ENCODE results near the gene ZFP36L2. TPM values are rescaled to one million over a fixed set of nuclear protein-coding genes. Genes with fewer than 3 reads are reported as not detected.

Gene ZFP36L2
- total and polyA plus RNA-seq, 10 of the 15 experiments (the other 5 are each of a cell fraction or from before 2014, with no cell fraction given), result 4.3 to 64.9 (median 19.5) TPM

DNA sequence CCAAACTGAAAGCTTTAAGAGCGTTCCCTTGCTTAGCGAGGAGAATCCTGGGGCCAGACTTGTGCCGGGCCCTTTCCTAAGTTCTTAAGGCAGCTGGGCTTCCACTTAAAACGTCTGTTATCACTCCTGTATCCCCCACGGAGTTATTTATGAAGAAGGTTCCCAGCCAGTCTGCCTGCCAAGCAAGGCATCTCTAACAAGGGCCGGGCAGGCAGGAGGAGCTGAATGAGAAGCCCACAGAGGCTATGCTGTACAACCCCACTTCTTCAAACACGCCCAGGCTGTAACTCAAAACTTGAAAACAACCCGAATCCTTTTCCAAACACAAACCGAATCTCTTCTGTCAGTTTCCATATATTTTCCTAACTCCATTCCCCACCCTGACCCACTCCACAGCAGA lies 39.0 kb upstream of the ZFP36L2 start:
- Histone ChIP-seq H3K27ac (ENCODE audit: control insufficient read depth, insufficient read depth) (no peak overlapping the region), H3K9ac (ENCODE audit: control insufficient read depth, insufficient read depth, low read length) (no peak overlapping the region), H3K4me3 (no peak overlapping the region), H3K79me2 (ENCODE audit: control insufficient read depth, insufficient read depth, low read length) (no peaks in the 10 kb centered on the region), H3K4me2 (ENCODE audit: control insufficient read depth, insufficient read depth) (no peak overlapping the region), H3K36me3 (ENCODE audit: control insufficient read depth in 2 of 2, insufficient read depth in 2 of 2, low read length in 1 of 2) (peaks cover 0 to 1% of the 10 kb centered on the region in 2 experiments; a peak in 2 of 4 replicates), H3K9me3 (replicated peaks; ENCODE audit: control insufficient read depth, insufficient read depth, low read length) (no peaks in the 10 kb centered on the region), H2AFZ (ENCODE audit: control insufficient read depth, low read depth, low read length) (no peak overlapping the region), H3K27me3 (replicated peaks in 1 of 2; ENCODE audit: control insufficient read depth in 2 of 2, insufficient read depth in 2 of 2, low read length in 1 of 2) (no peaks in the 10 kb centered on the region), H4K20me1 (ENCODE audit: control insufficient read depth, insufficient read depth) (no peaks in the 10 kb centered on the region), H3K4me1 (ENCODE audit: control insufficient read depth, insufficient read depth, low read length) (no peaks in the 10 kb centered on the region; the same call in 1 of the 2 replicates)
- 85% methylated on average over 9 of the region's 9 CpGs for WGBS (ENCODE audit: insufficient coverage, insufficient replicate concordance, low lambda C conversion rate, missing lambda C conversion rate)
- ChIA-PET SMC1A (ENCODE audit: uncharacterized antibody, unreplicated experiment) (interaction anchor here (1.3 kb wide), 1 partner anchor 405 kb away, joined by 3 read pairs; no protein-coding TSS in a partner anchor), POLR2A (no interaction called here), CTCF (no interaction called here), RAD21 (ENCODE audit: unreplicated experiment) (interaction anchor here (1.1 to 1.4 kb wide), 2 partner anchors 138 to 219 kb away, joined by 3 to 4 read pairs; no protein-coding TSS in a partner anchor)
- intact Hi-C loops (cut with micrococcal nuclease; ENCODE audit: unreplicated experiment) (no loop called here), in situ Hi-C loops (cut with MboI) (no loop called here)
- DNase-seq (ENCODE audit: low read depth, low spot score) (no peak), ATAC-seq (no peak), FAIRE-seq (no peak)
- no TSS peak for BruUV-seq (replicated peaks)
- no peak for TF ChIP-seq EGR1 (IDR thresholded peaks at IDR 0.05; ENCODE audit: borderline replicate concordance in 1 of 2, low read depth in 2 of 2, low read length in 2 of 2)
- TF ChIP-seq, protein P1, sequence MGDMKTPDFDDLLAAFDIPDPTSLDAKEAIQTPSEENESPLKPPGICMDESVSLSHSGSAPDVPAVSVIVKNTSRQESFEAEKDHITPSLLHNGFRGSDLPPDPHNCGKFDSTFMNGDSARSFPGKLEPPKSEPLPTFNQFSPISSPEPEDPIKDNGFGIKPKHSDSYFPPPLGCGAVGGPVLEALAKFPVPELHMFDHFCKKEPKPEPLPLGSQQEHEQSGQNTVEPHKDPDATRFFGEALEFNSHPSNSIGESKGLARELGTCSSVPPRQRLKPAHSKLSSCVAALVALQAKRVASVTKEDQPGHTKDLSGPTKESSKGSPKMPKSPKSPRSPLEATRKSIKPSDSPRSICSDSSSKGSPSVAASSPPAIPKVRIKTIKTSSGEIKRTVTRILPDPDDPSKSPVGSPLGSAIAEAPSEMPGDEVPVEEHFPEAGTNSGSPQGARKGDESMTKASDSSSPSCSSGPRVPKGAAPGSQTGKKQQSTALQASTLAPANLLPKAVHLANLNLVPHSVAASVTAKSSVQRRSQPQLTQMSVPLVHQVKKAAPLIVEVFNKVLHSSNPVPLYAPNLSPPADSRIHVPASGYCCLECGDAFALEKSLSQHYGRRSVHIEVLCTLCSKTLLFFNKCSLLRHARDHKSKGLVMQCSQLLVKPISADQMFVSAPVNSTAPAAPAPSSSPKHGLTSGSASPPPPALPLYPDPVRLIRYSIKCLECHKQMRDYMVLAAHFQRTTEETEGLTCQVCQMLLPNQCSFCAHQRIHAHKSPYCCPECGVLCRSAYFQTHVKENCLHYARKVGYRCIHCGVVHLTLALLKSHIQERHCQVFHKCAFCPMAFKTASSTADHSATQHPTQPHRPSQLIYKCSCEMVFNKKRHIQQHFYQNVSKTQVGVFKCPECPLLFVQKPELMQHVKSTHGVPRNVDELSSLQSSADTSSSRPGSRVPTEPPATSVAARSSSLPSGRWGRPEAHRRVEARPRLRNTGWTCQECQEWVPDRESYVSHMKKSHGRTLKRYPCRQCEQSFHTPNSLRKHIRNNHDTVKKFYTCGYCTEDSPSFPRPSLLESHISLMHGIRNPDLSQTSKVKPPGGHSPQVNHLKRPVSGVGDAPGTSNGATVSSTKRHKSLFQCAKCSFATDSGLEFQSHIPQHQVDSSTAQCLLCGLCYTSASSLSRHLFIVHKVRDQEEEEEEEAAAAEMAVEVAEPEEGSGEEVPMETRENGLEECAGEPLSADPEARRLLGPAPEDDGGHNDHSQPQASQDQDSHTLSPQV (IDR thresholded peaks at IDR 0.05), result no peak
- TF ChIP-seq, protein P2, sequence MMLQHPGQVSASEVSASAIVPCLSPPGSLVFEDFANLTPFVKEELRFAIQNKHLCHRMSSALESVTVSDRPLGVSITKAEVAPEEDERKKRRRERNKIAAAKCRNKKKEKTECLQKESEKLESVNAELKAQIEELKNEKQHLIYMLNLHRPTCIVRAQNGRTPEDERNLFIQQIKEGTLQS (IDR thresholded peaks at IDR 0.05; ENCODE audit: borderline replicate concordance, extremely low read depth, low read depth, low read length), result no peak
